H9 (cell line): ENCODE results near the gene LRRC28. TPM values are rescaled to one million over a fixed set of nuclear protein-coding genes. Genes with fewer than 3 reads are reported as not detected.

ENCODE experiments used
- DNase-seq: peaks from one replicate; pipeline ENCODE4 v3.0.0-alpha.2; 2017
- H2AFZ ChIP-seq: one replicate; pipeline ENCODE4 v1.6.1; 2013; ENCODE audit warnings: mild to moderate bottlenecking, low read length, control low read depth, moderate library complexity
- H2AK5ac ChIP-seq: 2 replicates; pipeline ENCODE4 v1.6.1; 2013; ENCODE audit warnings: low read length, control low read depth, mixed read lengths; ENCODE audit not compliant: insufficient read length
- H2BK120ac ChIP-seq: one replicate; pipeline ENCODE4 v1.6.1; 2013; ENCODE audit warnings: low read depth, mild to moderate bottlenecking, low read length, control low read depth, inconsistent platforms; ENCODE audit not compliant: poor library complexity, severe bottlenecking
- H2BK12ac ChIP-seq: 2 replicates; pipeline ENCODE4 v1.6.1; 2013; ENCODE audit warnings: low read length, control low read depth, mixed read lengths, low read depth; ENCODE audit not compliant: insufficient read length
- H2BK15ac ChIP-seq: 2 replicates; pipeline ENCODE4 v1.6.1; 2013; ENCODE audit warnings: low read depth, low read length, control low read depth
- H2BK20ac ChIP-seq: one replicate; pipeline ENCODE4 v1.6.1; 2013; ENCODE audit warnings: low read depth, mild to moderate bottlenecking, low read length, control low read depth, inconsistent platforms; ENCODE audit not compliant: poor library complexity, severe bottlenecking
- H2BK5ac ChIP-seq: 2 replicates; pipeline ENCODE4 v1.6.1; 2013; ENCODE audit warnings: low read length, control low read depth, mixed read lengths; ENCODE audit not compliant: insufficient read length
- H3K14ac ChIP-seq: 2 replicates; pipeline ENCODE4 v1.6.1; 2013; ENCODE audit warnings: low read length, control low read depth; ENCODE audit not compliant: insufficient read depth
- H3K18ac ChIP-seq: 2 replicates; pipeline ENCODE4 v1.6.1; 2013; ENCODE audit warnings: low read depth, mild to moderate bottlenecking, mixed read lengths, low read length, control low read depth; ENCODE audit not compliant: insufficient read length
- H3K23ac ChIP-seq: 2 replicates; pipeline ENCODE4 v1.6.1; 2013; ENCODE audit warnings: low read length, control low read depth, mixed read lengths, low read depth; ENCODE audit not compliant: insufficient read length
- H3K23me2 ChIP-seq: 2 replicates; pipeline ENCODE4 v1.6.1; 2013; ENCODE audit warnings: low read depth, mild to moderate bottlenecking, mixed read lengths, low read length, control low read depth; ENCODE audit not compliant: insufficient read length, poor library complexity, severe bottlenecking
- H3K27ac ChIP-seq: 2 replicates; pipeline ENCODE4 v1.5.1; 2013; ENCODE audit warnings: low read length, control low read depth, mixed read lengths, low read depth; ENCODE audit not compliant: insufficient read length
- H3K27me3 ChIP-seq: 2 replicates; pipeline ENCODE4 v1.6.1; 2013; ENCODE audit warnings: low read length, control low read depth, inconsistent platforms; ENCODE audit not compliant: insufficient read depth
- H3K4ac ChIP-seq: 2 replicates; pipeline ENCODE4 v1.6.1; 2013; ENCODE audit warnings: low read depth, mild to moderate bottlenecking, control low read depth, inconsistent platforms, low read length, moderate library complexity
- H3K4me1 ChIP-seq: 2 replicates; pipeline ENCODE4 v1.6.1; 2013; ENCODE audit warnings: low read length, control low read depth, inconsistent platforms; ENCODE audit not compliant: insufficient read depth
- H3K4me2 ChIP-seq: 2 replicates; pipeline ENCODE4 v1.6.1; 2013; ENCODE audit warnings: low read length, control low read depth, mixed read lengths; ENCODE audit not compliant: insufficient read length, insufficient read depth
- H3K56ac ChIP-seq: 2 replicates; pipeline ENCODE4 v1.6.1; 2013; ENCODE audit warnings: low read depth, mild to moderate bottlenecking, mixed read lengths, low read length, control low read depth; ENCODE audit not compliant: insufficient read length
- H3K79me1 ChIP-seq: 2 replicates; pipeline ENCODE4 v1.6.1; 2013; ENCODE audit warnings: low read depth, mild to moderate bottlenecking, moderate library complexity, low read length, control low read depth, inconsistent platforms; ENCODE audit not compliant: insufficient read depth, poor library complexity, severe bottlenecking
- H3K79me2 ChIP-seq: 2 replicates; pipeline ENCODE4 v1.6.1; 2013; ENCODE audit warnings: low read length, control low read depth, inconsistent platforms; ENCODE audit not compliant: insufficient read depth
- H3K9ac ChIP-seq: 2 replicates; pipeline ENCODE4 v1.6.1; 2013; ENCODE audit warnings: low read length, control low read depth, mixed read lengths; ENCODE audit not compliant: insufficient read length; ENCODE audit errors: extremely low read depth
- H3K9me3 ChIP-seq: one replicate; pipeline ENCODE4 v1.6.1; 2013; ENCODE audit warnings: low read depth, low read length, inconsistent platforms; ENCODE audit not compliant: control insufficient read depth
- H3T11ph ChIP-seq: one replicate; pipeline ENCODE4 v1.6.1; 2013; ENCODE audit warnings: mild to moderate bottlenecking, low read length, control low read depth, inconsistent platforms
- H4K20me1 ChIP-seq: one replicate; pipeline ENCODE4 v1.6.1; 2013; ENCODE audit not compliant: control insufficient read depth, insufficient read length, insufficient read depth
- H4K5ac ChIP-seq: 2 replicates; pipeline ENCODE4 v1.6.1; 2013; ENCODE audit warnings: low read depth, mild to moderate bottlenecking, mixed read lengths, low read length, control low read depth; ENCODE audit not compliant: insufficient read length
- H4K8ac ChIP-seq: replicated peaks from 2 replicates; pipeline ENCODE4 v1.6.1; 2013; ENCODE audit warnings: low read length, control low read depth, mixed read lengths, low read depth; ENCODE audit not compliant: insufficient read length
- H4K91ac ChIP-seq: 2 replicates; pipeline ENCODE4 v1.6.1; 2013; ENCODE audit warnings: low read depth, mild to moderate bottlenecking, moderate library complexity, mixed read lengths, low read length, control low read depth; ENCODE audit not compliant: insufficient read length
- H3K27ac Mint-ChIP-seq, 3 experiments: 2 replicates in 2 of 3; 3 replicates in 1 of 3; pipeline ENCODE4 v1.8.0; 2020 to 2021; ENCODE audit warnings: mixed read lengths in 3 of 3, mild to moderate bottlenecking in 1 of 3, moderate library complexity in 1 of 3
- H3K27me3 Mint-ChIP-seq: 2 replicates; pipeline ENCODE4 v1.8.0; 2021; ENCODE audit warnings: low read depth, mild to moderate bottlenecking, moderate library complexity, mixed read lengths
- H3K36me3 Mint-ChIP-seq, 3 experiments: 2 replicates in 2 of 3; 3 replicates in 1 of 3; pipeline ENCODE4 v1.8.0; 2020 to 2021; ENCODE audit warnings: low read depth in 3 of 3, mixed read lengths in 3 of 3; ENCODE audit not compliant: insufficient read depth in 1 of 3
- H3K4me1 Mint-ChIP-seq, 2 experiments: 2 replicates each; pipeline ENCODE4 v1.8.0; 2020; ENCODE audit warnings: mixed read lengths in 2 of 2
- H3K4me3 Mint-ChIP-seq, 2 experiments: 2 replicates in 1 of 2; 3 replicates in 1 of 2; pipeline ENCODE4 v1.8.0; 2020 to 2021; ENCODE audit warnings: mild to moderate bottlenecking in 2 of 2, mixed read lengths in 2 of 2, moderate library complexity in 1 of 2
- H3K9me3 Mint-ChIP-seq, 2 experiments: 2 replicates in 1 of 2; 3 replicates in 1 of 2; pipeline ENCODE4 v1.8.0; 2020; ENCODE audit warnings: mild to moderate bottlenecking in 2 of 2, mixed read lengths in 2 of 2, moderate library complexity in 1 of 2
- WGBS: extraction: QIAGEN DNeasy Blood & Tissue Kit; methylation state at CpG from one replicate; pipeline ENCODE4 v1.1.7; 2013; ENCODE audit warnings: missing lambda C conversion rate, low lambda C conversion rate, mixed read lengths; ENCODE audit not compliant: insufficient read length; ENCODE audit errors: extremely low coverage; 5-methylcytosine and 5-hydroxymethylcytosine counted together
- total RNA-seq: library from RNA; stranded (reverse); gene quantifications from 2 replicates; pipeline ENCODE4 v1.2.1, GENCODE V29; 2021
- TF ChIP-seq, protein P1 (sequence below): fragments of 200-600 bp; sonication (generic); conservative IDR thresholded peaks from 3 replicates; pipeline ENCODE4 v1.8.0; 2021; ENCODE audit warnings: antibody characterized with exemption, mild to moderate bottlenecking

The LRRC28 gene
- total RNA-seq, 1 experiment from 2014 or later = 17.6 TPM

DNA sequence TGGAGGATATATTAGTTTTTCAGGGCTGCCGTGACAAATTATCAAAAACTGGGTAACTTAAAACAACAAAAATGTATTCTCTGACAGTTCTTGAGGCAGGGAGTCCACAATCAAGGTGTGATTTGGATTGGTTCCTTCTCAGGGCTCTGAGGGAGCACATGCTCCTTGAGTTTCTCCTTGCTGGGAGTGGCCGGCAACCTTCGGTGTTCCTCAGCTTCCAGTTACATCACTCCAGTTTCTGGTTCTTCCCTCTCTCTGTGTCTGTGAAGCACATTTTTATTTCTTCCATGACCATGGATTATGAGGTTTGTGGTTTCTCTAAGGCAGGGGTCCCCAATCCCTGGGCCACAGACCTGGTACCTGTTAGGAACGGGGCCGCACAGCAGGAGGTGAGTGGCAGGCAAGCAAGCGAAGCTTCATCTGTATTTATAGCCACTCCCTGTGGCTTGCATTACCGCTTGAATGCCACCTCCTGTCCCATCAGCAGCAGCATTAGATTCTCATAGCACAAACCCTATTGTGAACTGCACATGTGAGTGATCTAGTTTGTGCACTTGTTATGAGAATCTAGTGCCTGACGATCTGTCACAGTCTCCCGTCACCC lies 24.3 kb downstream of the LRRC28 start:
- no peaks in the 10 kb centered on the region for H3K9me3 ChIP-seq
- H3K56ac ChIP-seq = no peak overlapping the region
- H3K27ac ChIP-seq = no peak overlapping the region
- no peaks in the 10 kb centered on the region for H4K20me1 ChIP-seq
- no peak overlapping the region for H3T11ph ChIP-seq
- H3K36me3 Mint-ChIP-seq = no peaks in the 10 kb centered on the region
- H3K27me3 ChIP-seq = no peaks in the 10 kb centered on the region
- H3K9me3 Mint-ChIP-seq = no peaks in the 10 kb centered on the region
- no peak overlapping the region for H2BK120ac ChIP-seq
- H3K27me3 Mint-ChIP-seq = no peaks in the 10 kb centered on the region; the same call in 1 of the 2 replicates
- no peaks in the 10 kb centered on the region for H3K4me1 ChIP-seq
- DNase-seq = no peak
- H2BK5ac ChIP-seq = no peak overlapping the region
- H3K23ac ChIP-seq = no peak overlapping the region
- TF ChIP-seq, protein P1, sequence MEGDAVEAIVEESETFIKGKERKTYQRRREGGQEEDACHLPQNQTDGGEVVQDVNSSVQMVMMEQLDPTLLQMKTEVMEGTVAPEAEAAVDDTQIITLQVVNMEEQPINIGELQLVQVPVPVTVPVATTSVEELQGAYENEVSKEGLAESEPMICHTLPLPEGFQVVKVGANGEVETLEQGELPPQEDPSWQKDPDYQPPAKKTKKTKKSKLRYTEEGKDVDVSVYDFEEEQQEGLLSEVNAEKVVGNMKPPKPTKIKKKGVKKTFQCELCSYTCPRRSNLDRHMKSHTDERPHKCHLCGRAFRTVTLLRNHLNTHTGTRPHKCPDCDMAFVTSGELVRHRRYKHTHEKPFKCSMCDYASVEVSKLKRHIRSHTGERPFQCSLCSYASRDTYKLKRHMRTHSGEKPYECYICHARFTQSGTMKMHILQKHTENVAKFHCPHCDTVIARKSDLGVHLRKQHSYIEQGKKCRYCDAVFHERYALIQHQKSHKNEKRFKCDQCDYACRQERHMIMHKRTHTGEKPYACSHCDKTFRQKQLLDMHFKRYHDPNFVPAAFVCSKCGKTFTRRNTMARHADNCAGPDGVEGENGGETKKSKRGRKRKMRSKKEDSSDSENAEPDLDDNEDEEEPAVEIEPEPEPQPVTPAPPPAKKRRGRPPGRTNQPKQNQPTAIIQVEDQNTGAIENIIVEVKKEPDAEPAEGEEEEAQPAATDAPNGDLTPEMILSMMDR = no peak
- H3K79me2 ChIP-seq = no peaks in the 10 kb centered on the region
- no peak overlapping the region for H4K5ac ChIP-seq
- H4K91ac ChIP-seq = no peak overlapping the region
- peak overlapping the region in 1 of 3 experiments; percentile 52; a peak in 1 of 7 replicates for H3K27ac Mint-ChIP-seq
- H3K9ac ChIP-seq = no peak overlapping the region
- no peak overlapping the region for H3K14ac ChIP-seq
- H4K8ac ChIP-seq = no peak overlapping the region
- no peak overlapping the region for H2BK15ac ChIP-seq
- no CpG with 5 or more reads among the region's 9 CpGs for WGBS
- no peak overlapping the region for H3K4me3 Mint-ChIP-seq
- no peak overlapping the region for H2BK12ac ChIP-seq
- no peak overlapping the region for H3K4me2 ChIP-seq
- no peaks in the 10 kb centered on the region for H3K23me2 ChIP-seq
- no peak overlapping the region for H2BK20ac ChIP-seq
- H3K4me1 Mint-ChIP-seq = peaks cover 8% of the 10 kb centered on the region in 2 experiments
- H2AFZ ChIP-seq = no peak overlapping the region
- no peak overlapping the region for H2AK5ac ChIP-seq
- H3K18ac ChIP-seq = no peak overlapping the region
- H3K79me1 ChIP-seq = no peaks in the 10 kb centered on the region
- no peak overlapping the region for H3K4ac ChIP-seq
